H1 (cell line): Measurements from ENCODE around the gene ARHGEF19. TPM values are rescaled to one million over a fixed set of nuclear protein-coding genes. Genes with fewer than 3 reads are reported as not detected.

Source experiments
- BACH1 ChIP-seq: IDR thresholded peaks from 2 replicates; pipeline ENCODE4 v1.6.1; 2012; ENCODE audit warnings: low read length, improper control_type of control experiment
- MAX ChIP-seq: IDR thresholded peaks from 2 replicates; pipeline ENCODE4 v1.6.1; 2012; ENCODE audit warnings: inconsistent platforms
- POLR2A ChIP-seq, 2 experiments: IDR thresholded peaks; 1 replicate in 1 of 2; 2 replicates in 1 of 2; pipeline ENCODE4 v1.6.1; 2011; ENCODE audit warnings: low read depth in 2 of 2, low read length in 2 of 2, mild to moderate bottlenecking in 2 of 2; ENCODE audit errors: control extremely low read depth in 1 of 2
- RAD21 ChIP-seq, 2 experiments: IDR thresholded peaks in 1 of 2; conservative IDR thresholded peaks in 1 of 2; 2 replicates each; pipeline ENCODE4 v1.6.1; 2011; ENCODE audit warnings: low read depth in 2 of 2, low read length in 2 of 2, improper control_type of control experiment in 1 of 2, inconsistent platforms in 1 of 2, mild to moderate bottlenecking in 1 of 2, moderate library complexity in 1 of 2
- TAF1 ChIP-seq: IDR thresholded peaks from 2 replicates; pipeline ENCODE4 v1.6.1; 2011; ENCODE audit warnings: mild to moderate bottlenecking, low read depth, low read length
- TBP ChIP-seq: IDR thresholded peaks from 2 replicates; pipeline ENCODE4 v1.6.1; 2011; ENCODE audit warnings: low read depth, low read length, improper control_type of control experiment
- polyA plus RNA-seq, 7 experiments: library from polyadenylated mRNA; depleted of rRNA in 3 of 7; stranded (reverse) in 5 of 7; unstranded in 2 of 7; fragments of >200 nt in 5 of 7; fragments of 200-250 nt in 2 of 7; gene quantifications; 1 replicate in 5 of 7; 2 replicates in 1 of 7; 4 replicates in 1 of 7; pipeline versions ENCODE4 v1.2.1 to v1.2.3, GENCODE V29; 2011 to 2013; ENCODE audit warnings: missing spikeins in 2 of 7, mixed read lengths in 2 of 7
- total RNA-seq: library from RNA; stranded (reverse); fragmentation: NEBNext Ultra II Directional; extraction: Animal tissue kit (Norgen Biotek cat#: 25700); gene quantifications from 2 replicates; pipeline ENCODE4 v1.2.1, GENCODE V29; 2021

Gene ARHGEF19
- total and polyA plus RNA-seq, 2 of the 8 experiments (the other 6 are each of a cell fraction or from before 2014, with no cell fraction given), result 47.5 to 56.4 TPM

GRCh38 chr1:16212251-16212961 is at the start of gene ARHGEF19 (continued):
- TF ChIP-seq RAD21 (IDR thresholded peaks at IDR 0.05 in 1 of 2, conservative IDR thresholded peaks at IDR 0.05 in 1 of 2; ENCODE audit: low read depth in 2 of 2, low read length in 2 of 2) (peak; percentile 10 to 12; a peak in 1 of 4 replicates), POLR2A (IDR thresholded peaks at IDR 0.05; ENCODE audit: control extremely low read depth in 1 of 2, low read depth in 2 of 2, low read length in 2 of 2) (peak in 1 of 2 experiments; percentile 84; a peak in 2 of 3 replicates), TAF1 (peak; percentile 59), BACH1 (no peak), TBP (peak; percentile 33; the same call in 1 of the 2 replicates), MAX (peak; percentile 92)
- TF ChIP-seq, all 59 proteins: peak for 19
